Mesenteric fat pad (tissue), 1 donor: ENCODE results near the gene AGBL4. TPM values are rescaled to one million over a fixed set of nuclear protein-coding genes. Genes with fewer than 3 reads are reported as not detected.

Experiments
- DNase-seq: peaks from one replicate; pipeline ENCODE4 v3.0.0-alpha.2; 2020; ENCODE audit warnings: low spot score
- total RNA-seq: library from RNA; stranded (reverse); fragmentation: NEBNext Ultra II Directional; extraction: Animal tissue kit (Norgen Biotek cat#: 25700); gene quantifications from one replicate; pipeline ENCODE4 v1.2.1, GENCODE V29; 2021
- donor health status: DM: yes; HTN: yes; CAD: no.

Gene AGBL4
- total RNA-seq, 1 donor from 2014 or later: 0.26 TPM

- no peak for DNase-seq
Observed at GRCh38 chr1:48670234-48671020, 1353.3 kb downstream of the AGBL4 start.

DNA sequence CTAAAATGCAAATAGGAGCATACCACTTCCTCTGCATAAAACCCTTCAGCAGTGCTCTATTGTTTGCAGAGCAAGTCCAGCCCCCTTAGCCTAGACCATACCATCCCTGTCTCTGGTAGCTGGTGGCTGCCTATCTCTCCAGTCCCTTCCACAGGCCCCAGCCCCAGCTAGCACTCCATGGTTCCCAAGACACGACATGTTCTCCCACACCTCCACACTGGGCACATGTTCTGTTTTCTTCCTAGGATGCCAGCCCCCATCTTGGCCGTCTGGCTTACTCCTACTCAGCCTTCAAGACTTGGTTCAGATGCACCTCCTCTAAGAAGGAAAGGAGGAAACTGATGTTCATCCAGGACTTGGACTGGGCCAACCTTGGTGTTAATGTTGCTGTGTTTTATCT lies 1355.4 kb downstream of the AGBL4 start:
- DNase-seq: no peak

DNA sequence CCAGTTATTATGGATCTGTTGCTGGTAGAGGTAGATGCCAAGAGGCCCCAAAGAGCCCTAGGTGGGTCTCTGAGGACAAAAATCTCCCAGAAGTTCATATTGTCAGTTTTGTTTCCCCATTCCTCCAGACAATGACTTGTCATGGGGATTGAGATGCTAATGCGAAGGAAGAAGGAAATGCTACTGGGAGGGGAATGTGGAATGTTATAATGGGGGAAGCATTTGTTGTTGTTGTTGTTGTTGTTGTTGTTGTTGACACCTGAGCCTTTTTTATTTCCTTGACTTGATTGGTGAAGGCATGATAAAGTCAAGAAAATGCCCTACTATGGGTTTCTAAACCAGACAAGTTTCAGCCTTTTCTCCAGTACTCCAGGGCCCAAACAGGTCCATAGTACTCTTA lies 1356.0 kb downstream of the AGBL4 start:
- no peak for DNase-seq

GRCh38 chr1:48665708-48666407 lies 1357.9 kb downstream of the AGBL4 start:
- DNase-seq: no peak

- DNase-seq: no peak
Observed at GRCh38 chr1:48661726-48662463, 1361.9 kb downstream of the AGBL4 start.

GRCh38 chr1:48659801-48660200 lies 1364.0 kb downstream of the AGBL4 start:
- no peak for DNase-seq

DNA sequence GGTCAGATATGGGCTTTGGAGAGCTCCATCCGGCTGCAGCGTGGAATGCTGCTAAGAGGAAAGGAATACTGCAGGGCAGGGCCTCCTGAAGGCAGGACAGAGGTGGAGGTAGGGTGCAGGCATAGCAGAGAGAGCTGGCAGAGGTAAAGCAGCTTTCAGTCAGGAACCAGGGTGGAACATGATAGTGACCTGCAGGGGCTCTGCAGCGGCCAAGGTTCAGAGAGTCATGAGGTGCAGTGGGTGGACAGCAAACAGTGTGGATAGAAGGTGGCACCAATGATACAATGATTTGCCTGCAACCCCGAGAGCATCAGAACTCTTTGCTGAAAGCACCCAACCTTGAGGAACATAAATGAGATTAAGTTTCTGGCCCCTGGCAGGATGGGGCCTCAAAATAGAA lies 1366.3 kb downstream of the AGBL4 start:
- no peak for DNase-seq

- no peak for DNase-seq
Observed at GRCh38 chr1:48654606-48655210, 1369.0 kb downstream of the AGBL4 start.

DNA sequence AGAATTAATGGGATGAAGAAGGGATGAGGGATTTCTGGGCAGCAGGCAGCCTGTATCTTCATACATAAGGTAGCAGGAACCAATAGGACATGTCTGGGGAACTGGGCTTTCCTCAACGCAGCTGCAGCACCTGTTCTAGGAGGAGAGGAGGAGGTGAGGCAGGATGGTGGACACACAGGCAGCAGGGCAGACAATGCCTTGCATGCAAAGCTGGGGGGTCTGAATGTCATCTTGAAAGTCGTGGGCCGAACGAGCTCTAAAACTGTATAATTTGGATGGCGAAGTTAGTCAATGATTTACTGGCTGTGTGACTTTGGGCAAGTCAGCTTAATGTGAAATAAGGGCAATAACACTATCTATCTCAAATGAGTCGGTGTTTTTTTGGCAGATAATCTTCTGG lies 1371.4 kb downstream of the AGBL4 start:
- DNase-seq: no peak

DNA sequence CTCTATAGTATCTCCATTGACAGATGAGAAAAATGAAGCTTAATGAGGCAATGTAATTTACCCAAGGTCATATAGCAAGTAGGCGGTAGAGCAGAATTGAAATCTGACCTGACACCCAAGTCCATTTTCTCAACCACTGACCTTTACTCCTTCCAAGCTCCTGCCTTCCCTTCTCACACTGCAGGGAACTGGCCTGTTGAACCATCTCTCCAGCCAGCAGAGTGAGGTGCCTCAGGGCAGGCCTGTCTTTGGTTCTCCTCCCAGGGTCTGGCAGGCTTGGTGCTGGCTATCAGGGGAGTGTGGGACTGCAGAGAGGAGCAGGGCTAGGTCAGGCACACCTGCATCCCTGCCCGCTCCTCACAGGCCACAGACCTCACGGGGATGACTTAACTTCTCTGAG lies 1373.9 kb downstream of the AGBL4 start:
- DNase-seq: no peak

GRCh38 chr1:48645883-48646282 lies 1377.9 kb downstream of the AGBL4 start:
- no peak for DNase-seq

GRCh38 chr1:48644905-48645605 lies 1378.7 kb downstream of the AGBL4 start:
- DNase-seq: no peak

DNA sequence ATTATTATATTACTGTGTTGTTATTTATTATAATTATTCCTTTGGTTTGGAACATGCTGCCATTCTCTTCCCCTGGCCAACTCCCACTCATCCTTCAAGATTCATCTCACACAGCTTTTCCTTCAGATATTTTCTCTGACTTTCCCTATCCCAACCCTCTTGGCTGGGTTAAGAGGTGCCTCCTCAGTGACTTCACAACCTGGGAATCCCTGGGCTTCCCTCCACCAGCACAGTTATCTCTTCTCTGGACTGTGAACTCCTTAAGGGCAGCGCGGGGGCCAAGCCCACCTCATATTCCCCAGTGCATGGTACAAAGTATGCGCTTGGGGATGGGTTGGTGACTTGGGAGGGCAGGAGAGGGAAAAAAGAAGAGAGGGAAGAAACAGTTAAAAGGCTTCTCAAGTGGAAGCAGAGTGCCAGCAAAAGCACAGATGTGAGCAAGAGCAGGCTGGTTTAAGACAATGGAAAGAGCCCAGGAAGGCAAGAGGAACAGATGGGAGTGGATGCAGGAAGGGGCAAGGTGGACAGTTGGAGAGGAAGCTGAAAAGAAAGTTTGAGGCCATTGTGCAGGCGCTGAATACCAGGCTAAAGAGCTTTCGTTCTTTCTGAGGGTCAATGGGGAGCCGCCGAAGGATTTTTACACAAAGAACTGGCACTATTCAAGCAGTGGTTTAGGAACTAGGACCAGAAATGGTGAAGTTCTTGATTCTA lies 1379.4 kb downstream of the AGBL4 start:
- no peak for DNase-seq

- no peak for DNase-seq
Observed at GRCh38 chr1:48643193-48643592, 1380.6 kb downstream of the AGBL4 start.

DNA sequence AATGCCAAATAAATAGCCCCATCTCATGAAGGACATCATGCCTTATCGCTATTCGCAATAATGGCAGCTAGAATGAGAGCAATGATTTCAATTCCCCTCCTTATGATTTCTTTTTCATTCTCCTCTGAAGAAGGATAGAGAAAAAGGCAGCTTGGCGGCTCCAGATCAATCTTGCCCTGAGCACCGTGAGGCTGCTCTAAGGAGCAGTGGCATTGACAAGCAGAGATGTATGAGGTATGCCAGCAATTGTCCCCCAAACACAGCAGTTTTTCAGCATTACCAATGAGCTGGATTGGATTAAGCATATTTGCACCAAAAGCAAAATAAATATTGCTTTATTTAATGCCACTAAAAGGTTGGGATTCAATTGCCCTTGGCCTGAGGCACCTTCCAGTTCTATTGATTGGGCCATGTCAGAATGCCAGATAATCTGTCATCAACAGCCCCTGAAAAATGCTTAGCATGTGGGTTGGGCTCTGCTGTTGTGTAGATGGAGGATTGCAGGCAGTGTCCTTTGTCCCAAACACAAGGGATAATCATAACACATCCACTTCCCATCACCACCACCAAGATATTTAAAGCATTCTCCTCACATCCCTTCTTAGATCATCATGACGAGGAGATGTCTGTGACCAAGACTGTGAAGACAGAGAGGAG lies 1382.8 kb downstream of the AGBL4 start:
- no peak for DNase-seq

DNA sequence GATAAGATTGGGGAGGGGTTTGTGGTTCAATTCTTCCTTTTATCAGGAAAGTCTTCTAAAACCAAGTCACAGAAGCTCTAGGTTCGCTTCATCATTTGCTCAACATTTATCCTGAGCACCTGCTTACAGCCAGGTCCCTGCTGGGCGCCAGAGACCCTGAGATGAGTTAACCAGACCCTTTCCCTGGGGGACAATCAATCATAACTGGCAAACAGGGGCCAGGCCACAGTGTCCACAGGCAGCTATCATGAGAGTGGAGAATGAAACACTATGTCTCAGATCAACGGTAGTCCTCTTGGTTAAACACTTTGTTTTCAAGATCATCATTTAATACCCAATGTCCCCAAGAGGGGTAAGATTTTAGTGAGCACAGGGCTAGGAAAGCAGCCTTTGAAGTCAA lies 1393.9 kb downstream of the AGBL4 start:
- no peak for DNase-seq

DNA sequence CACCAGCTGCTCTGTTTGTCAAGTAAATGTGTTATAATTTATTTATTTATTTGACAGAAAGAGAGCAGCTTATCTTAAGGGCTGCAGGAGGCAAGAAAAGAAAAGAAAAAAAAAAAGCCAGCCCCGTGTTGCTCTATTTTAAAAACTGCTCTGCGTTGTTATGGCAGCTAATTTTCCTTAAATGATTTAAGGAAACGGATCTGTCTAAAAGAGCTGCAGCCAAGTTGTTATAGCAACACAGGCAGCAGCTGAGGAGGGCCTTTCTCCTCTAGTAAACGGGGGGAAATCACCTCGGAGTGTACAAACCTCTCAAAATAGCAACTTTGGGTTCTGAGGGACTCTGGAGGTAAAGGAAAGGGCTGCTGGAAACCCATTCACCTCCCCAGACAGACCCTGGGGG lies 1396.3 kb downstream of the AGBL4 start:
- no peak for DNase-seq

- DNase-seq: no peak
Observed at GRCh38 chr1:48619539-48619938, 1404.2 kb downstream of the AGBL4 start.

DNA sequence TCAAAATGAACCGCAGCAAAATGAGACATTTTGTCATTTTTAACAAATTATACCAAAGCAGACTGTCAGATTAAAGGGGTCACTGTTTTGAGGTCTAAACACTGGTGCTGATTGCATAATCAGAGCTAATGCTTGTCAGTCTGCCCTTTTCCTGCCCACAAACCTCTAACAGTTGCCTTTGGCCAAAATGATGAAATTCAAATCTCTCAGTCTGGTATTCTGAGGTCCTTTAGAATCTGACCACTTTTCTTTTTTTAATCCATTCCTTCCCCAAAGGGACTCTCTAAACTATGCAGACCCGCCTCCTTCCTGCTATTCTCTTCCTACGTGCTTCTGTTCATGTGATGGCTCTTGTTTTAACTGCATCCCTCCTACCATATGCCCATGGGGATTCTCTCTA lies 1406.5 kb downstream of the AGBL4 start:
- no peak for DNase-seq

DNA sequence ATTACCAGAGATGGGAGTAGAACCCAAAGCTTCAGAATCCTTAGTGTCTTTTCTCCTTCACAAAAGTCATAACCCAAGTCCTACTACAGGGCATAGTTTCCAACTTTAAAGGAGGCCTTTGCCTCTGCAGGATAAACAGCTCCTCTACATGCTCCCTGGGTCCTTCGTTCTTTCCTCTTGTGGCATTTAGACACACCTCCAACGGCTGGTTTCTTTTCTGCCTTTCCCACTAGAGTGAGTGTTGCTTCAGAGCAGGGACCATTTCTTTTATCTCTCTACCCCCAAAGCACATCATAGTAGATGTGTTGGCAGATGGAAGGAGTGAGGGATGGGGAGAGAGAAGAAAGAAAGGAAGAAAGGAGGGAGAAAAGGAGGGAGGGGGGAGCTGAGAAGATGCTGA lies 1407.0 kb downstream of the AGBL4 start:
- no peak for DNase-seq
